SK-N-MC (cell line): Measurements from ENCODE around the gene CDK6.

Source experiments
- DNase-seq: peaks from one replicate; pipeline ENCODE4 v3.0.0-alpha.2; 2011; ENCODE audit warnings: low read depth, low spot score
- H3K27ac ChIP-seq: fragments of 200-600 bp; sonication (generic); 2 replicates; pipeline ENCODE4 v1.5.1; 2016; ENCODE audit warnings: mixed run types
- H3K36me3 ChIP-seq: fragments of 200-600 bp; sonication (generic); 2 replicates; pipeline ENCODE4 v1.6.1; 2017; ENCODE audit warnings: antibody characterized with exemption, low read length, mixed read lengths; ENCODE audit not compliant: insufficient read depth
- H3K4me3 ChIP-seq: fragments of 200-600 bp; sonication (generic); 2 replicates; pipeline ENCODE4 v1.5.1; 2016
- H3K9ac ChIP-seq: fragments of 200-600 bp; sonication (generic); 2 replicates; pipeline ENCODE4 v1.8.0; 2017; ENCODE audit warnings: mixed run types, mixed read lengths; ENCODE audit not compliant: insufficient read length
- H3K9me3 ChIP-seq: fragments of 200-600 bp; sonication (generic); 2 replicates; pipeline ENCODE4 v1.6.1; 2017; ENCODE audit warnings: low read depth, mild to moderate bottlenecking, antibody characterized with exemption, low read length, moderate library complexity, mixed read lengths
- EZH2 ChIP-seq: fragments of 200-600 bp; sonication (generic); IDR thresholded peaks from one replicate; pipeline ENCODE4 v1.6.1; 2017; ENCODE audit warnings: antibody characterized with exemption
- FOXP2 ChIP-seq: optimal IDR thresholded peaks from 2 replicates; pipeline ENCODE3; 2011; ENCODE audit warnings: mild to moderate bottlenecking, moderate library complexity; ENCODE audit not compliant: insufficient read depth; ENCODE audit errors: extremely low read length, control extremely low read depth
- POLR2AphosphoS5 ChIP-seq: IDR thresholded peaks from 2 replicates; pipeline ENCODE4 v1.6.1; 2012; ENCODE audit warnings: mild to moderate bottlenecking, low read depth, low read length, borderline replicate concordance

The CDK6 gene

DNA sequence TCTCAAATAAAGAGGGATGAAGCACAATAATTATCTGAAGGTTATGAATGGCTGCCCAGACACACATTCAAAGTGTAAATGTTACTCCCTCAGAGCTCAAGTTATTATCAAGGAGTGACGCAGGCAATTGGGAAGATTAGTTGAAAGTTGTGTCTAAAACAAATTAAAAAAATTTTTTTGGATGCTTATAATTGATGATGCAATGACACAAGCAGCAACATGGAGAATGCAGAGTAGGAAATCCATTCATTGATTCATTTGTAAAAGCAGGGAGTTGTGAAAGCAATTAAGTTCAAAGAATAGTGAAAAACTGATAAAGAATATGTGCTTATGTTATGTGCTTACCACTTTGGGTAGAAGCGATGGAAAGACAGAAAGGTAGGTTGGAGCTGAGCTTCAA, 120.4 kb downstream of the CDK6 start:
- no peak overlapping the region for H3K9ac ChIP-seq
- no peak overlapping the region for H3K27ac ChIP-seq
- no peaks in the 10 kb centered on the region for H3K36me3 ChIP-seq
- TF ChIP-seq EZH2 (no peak), FOXP2 (no peak), POLR2AphosphoS5 (no peak)
- no peaks in the 10 kb centered on the region for H3K9me3 ChIP-seq
- no peak for DNase-seq
- no peak overlapping the region for H3K4me3 ChIP-seq

GRCh38 chr7:92714767-92715166, 121.6 kb downstream of the CDK6 start:
- H3K4me3 ChIP-seq: no peak overlapping the region
- TF ChIP-seq FOXP2: no peak
- no peak for TF ChIP-seq POLR2AphosphoS5
- TF ChIP-seq EZH2: no peak
- no peak overlapping the region for H3K9ac ChIP-seq
- DNase-seq: no peak
- H3K9me3 ChIP-seq: no peaks in the 10 kb centered on the region
- H3K36me3 ChIP-seq: no peaks in the 10 kb centered on the region
- H3K27ac ChIP-seq: no peak overlapping the region

DNA sequence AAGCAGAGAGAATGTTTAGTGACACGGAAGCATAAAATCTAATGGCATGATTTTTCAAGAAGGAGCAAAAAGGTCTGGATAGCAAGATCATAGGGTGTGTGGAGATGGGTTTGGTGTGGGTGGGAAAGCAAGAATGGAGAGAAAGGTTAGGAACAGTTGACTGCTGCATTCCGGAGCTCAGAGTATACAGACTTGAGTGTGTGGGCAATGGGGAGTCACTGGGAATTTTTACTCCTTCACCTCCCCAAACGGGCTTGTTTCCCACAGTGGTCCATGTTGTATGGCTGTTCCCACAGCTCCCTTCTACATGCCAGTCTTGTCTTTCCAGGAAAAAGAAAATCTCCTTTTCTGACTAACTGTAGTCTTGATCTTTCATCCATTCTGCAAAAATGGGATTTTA, 122.1 kb downstream of the CDK6 start:
- no peak overlapping the region for H3K4me3 ChIP-seq
- H3K27ac ChIP-seq: no peak overlapping the region
- H3K36me3 ChIP-seq: no peaks in the 10 kb centered on the region
- no peaks in the 10 kb centered on the region for H3K9me3 ChIP-seq
- TF ChIP-seq EZH2 (no peak), FOXP2 (no peak), POLR2AphosphoS5 (no peak)
- no peak overlapping the region for H3K9ac ChIP-seq
- no peak for DNase-seq

DNA sequence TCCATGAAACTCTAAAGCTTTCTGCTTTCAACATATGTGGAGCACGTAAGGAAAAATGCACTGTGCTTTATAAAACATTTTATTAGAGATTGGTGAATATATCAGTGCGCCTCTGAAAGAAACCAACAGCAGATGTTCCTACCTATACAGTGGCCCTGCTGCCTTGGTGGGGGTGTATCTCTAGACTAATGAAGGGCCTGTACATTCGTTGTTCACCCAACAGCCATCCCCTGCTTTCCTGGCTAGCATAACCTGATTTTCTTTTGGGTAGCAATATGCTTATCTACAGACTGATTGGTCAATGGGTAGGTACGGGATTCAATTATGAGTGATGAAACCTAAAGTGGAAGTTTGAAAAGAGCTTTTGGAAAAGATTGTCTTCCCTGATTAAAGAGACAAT, 126.5 kb downstream of the CDK6 start:
- H3K4me3 ChIP-seq: no peak overlapping the region
- no peaks in the 10 kb centered on the region for H3K36me3 ChIP-seq
- no peak overlapping the region for H3K9ac ChIP-seq
- no peaks in the 10 kb centered on the region for H3K9me3 ChIP-seq
- no peak for TF ChIP-seq FOXP2
- TF ChIP-seq EZH2: no peak
- TF ChIP-seq POLR2AphosphoS5: no peak
- no peak overlapping the region for H3K27ac ChIP-seq
- DNase-seq: no peak

- Histone ChIP-seq H3K4me3 (no peak overlapping the region), H3K27ac (no peak overlapping the region), H3K9me3 (no peaks in the 10 kb centered on the region), H3K9ac (no peak overlapping the region), H3K36me3 (no peaks in the 10 kb centered on the region)
- TF ChIP-seq FOXP2 (no peak), POLR2AphosphoS5 (no peak), EZH2 (no peak)
- DNase-seq: no peak
Measured at GRCh38 chr7:92709150-92709549, 127.2 kb downstream of the CDK6 start.

DNA sequence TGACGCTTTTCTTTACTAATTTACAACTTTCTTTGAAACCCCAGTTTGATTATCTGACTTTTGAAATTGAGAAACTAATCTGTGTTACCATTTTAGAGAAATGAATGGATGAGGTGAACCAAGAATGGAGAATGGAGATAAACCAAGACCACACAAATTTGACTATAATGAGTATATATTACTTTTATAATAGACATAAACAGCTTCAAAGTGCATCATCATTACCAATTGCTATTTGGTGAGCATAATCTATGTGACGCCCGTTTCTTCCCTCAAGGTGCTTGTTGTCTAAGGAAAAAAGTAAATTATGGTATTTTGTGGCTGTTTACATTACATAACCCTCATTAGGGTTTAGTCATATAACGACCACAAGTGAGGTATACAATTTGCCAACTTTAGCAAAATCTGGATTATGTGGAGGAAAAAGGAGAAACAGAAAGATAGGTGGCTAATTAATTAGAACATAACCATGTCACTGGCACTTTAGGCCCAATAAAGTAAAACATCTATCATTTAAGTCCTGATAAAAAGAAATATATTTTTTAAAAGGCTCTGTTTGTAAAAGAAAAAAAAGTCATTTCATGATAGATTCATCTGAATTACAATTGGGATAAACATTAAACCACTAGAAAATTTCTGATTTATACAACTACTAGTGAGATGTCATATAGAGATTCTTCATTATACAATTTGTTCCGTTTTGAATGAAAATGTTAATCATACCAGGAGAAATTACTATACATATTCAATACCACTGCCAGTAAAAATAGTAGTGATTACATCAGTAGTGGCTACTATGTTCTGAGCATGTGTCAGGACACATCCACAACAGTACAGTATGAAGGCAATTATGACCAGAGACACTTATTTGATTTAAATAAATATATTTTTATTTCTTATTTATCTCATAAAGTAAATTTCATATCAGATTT, 128.0 kb downstream of the CDK6 start:
- no peak for DNase-seq
- Histone ChIP-seq H3K27ac (no peak overlapping the region), H3K4me3 (no peak overlapping the region), H3K9ac (no peak overlapping the region), H3K9me3 (no peaks in the 10 kb centered on the region), H3K36me3 (no peaks in the 10 kb centered on the region)
- no peak for TF ChIP-seq POLR2AphosphoS5
- TF ChIP-seq EZH2: no peak

- no peak for DNase-seq
- Histone ChIP-seq H3K9ac (no peak overlapping the region), H3K9me3 (no peaks in the 10 kb centered on the region), H3K27ac (no peak overlapping the region), H3K4me3 (no peak overlapping the region), H3K36me3 (no peaks in the 10 kb centered on the region)
- no peak for TF ChIP-seq EZH2
- no peak for TF ChIP-seq POLR2AphosphoS5
- TF ChIP-seq FOXP2: no peak
Measured at GRCh38 chr7:92707435-92707834, 128.9 kb downstream of the CDK6 start.

- no peaks in the 10 kb centered on the region for H3K36me3 ChIP-seq
- H3K27ac ChIP-seq: no peak overlapping the region
Measured at GRCh38 chr7:92706563-92706962, 129.8 kb downstream of the CDK6 start.

More at GRCh38 chr7:92706563-92706962, 129.8 kb downstream of the CDK6 start:
- TF ChIP-seq FOXP2: no peak
- no peak for TF ChIP-seq EZH2
- TF ChIP-seq POLR2AphosphoS5: no peak
- Histone ChIP-seq H3K9me3 (no peaks in the 10 kb centered on the region), H3K4me3 (no peak overlapping the region), H3K9ac (no peak overlapping the region)
- DNase-seq: no peak
